A549 (cell line): ENCODE data around the gene BBX.

Source experiments
- BCL3 ChIP-seq: fragments of >200 bp; sonication (Bioruptor Twin); formaldehyde crosslinking; IDR thresholded peaks from 3 replicates; pipeline ENCODE4 v1.6.1; 2016
- CTCF ChIP-seq: fragments of >200 bp; sonication (Bioruptor Twin); formaldehyde crosslinking; IDR thresholded peaks from 3 replicates; pipeline ENCODE4 v1.5.1; 2016
- ELK1 ChIP-seq: fragments of 150-350 bp; IDR thresholded peaks from 2 replicates; pipeline ENCODE4 v1.6.1; 2014; ENCODE audit warnings: low read depth, mild to moderate bottlenecking, low read length
- POLR2A ChIP-seq: IDR thresholded peaks from 2 replicates; pipeline ENCODE4 v1.6.1; 2012; ENCODE audit warnings: mild to moderate bottlenecking, low read length

- no peak for TF ChIP-seq ELK1
- TF ChIP-seq POLR2A, result no peak
- TF ChIP-seq CTCF, result no peak
- no peak for TF ChIP-seq BCL3
Observed at GRCh38 chr3:107850681-107851080, 327.9 kb downstream of the BBX start.
